HPDE6-E6E7 (cell line): ENCODE measurements around the gene KDM4F.
A peak's percentile ranks its signal among the peaks of the same experiment; 100 is the strongest.

Experiments used
- DNase-seq: peaks from one replicate; pipeline ENCODE4 v3.0.0; 2011; ENCODE audit warnings: missing footprints; ENCODE audit errors: extremely low spot score

Gene KDM4F

DNA sequence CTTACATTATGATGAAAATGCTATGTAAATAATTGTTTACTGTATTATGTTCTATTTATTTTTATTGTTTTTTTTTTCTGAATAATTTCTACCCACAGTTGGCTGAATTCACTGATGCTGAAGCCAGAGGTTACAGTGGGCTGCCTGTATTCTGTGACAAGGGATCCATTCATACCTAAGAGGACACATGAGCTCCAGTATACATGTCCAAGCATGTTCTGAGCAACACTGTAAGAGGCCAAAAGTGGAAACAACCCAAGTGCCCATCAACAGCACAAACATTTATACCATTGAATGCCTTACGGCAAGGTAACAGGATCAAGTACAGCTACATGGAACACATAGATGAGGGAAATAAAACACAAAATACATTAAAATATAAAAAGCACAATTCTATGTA is 16.1 kb downstream of the KDM4F start:
- no peak for DNase-seq

GRCh38 chr11:95066716-95067038 is 17.5 kb downstream of the KDM4F start, which contains the start of gene SRSF8:
Gene SRSF8, plus strand, starts transcription at chr11:95066919. Its CDS starts 308 bp downstream, at chr11:95067227.
- DNase-seq, result no peak

DNA sequence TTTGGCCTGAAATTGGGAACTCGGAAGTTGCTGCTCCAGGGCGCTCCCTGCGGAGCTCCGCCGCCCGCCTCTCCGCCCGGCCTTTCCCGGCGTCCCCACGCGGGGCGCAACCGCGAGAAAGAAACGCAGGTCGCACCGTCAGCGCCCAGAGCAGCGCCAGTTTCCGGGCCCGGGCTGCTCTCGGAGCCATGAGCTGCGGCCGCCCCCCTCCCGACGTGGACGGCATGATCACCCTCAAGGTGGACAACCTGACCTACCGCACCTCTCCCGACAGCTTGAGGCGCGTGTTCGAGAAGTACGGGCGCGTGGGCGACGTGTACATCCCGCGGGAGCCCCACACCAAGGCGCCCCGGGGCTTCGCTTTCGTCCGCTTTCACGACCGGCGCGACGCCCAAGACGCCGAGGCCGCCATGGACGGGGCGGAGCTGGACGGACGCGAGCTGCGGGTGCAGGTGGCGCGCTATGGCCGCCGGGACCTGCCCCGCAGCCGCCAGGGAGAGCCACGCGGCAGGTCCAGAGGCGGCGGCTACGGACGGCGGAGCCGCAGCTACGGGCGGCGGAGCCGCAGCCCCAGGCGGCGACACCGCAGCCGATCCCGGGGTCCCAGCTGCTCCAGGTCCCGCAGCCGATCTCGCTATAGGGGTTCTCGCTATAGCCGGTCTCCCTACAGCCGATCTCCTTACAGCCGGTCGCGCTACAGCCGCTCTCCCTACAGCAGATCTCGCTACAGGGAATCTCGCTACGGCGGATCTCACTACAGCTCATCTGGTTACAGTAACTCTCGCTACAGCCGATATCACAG is 18.0 kb downstream of the KDM4F start:
- peak; percentile 36 for DNase-seq

DNA sequence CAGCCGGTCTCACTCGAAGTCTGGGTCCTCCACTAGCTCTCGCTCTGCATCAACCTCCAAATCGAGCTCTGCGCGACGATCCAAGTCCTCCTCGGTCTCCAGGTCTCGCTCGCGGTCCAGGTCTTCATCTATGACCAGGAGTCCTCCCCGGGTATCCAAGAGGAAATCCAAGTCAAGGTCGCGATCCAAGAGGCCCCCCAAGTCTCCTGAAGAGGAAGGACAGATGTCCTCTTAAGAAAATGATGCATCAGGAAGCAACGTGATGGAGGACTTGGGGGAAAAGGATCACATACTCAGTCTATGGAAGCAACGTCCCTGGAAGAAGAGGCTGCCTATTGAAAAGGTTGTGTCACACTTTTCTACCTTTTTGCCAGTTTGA is 18.6 kb downstream of the KDM4F start:
- DNase-seq, result no peak

- DNase-seq, result peak; percentile 70
These were observed 19.3 kb downstream of the KDM4F start for GRCh38 chr11:95068549-95068948.

- DNase-seq, result no peak
These were observed 21.2 kb downstream of the KDM4F start for GRCh38 chr11:95070471-95070870.

DNA sequence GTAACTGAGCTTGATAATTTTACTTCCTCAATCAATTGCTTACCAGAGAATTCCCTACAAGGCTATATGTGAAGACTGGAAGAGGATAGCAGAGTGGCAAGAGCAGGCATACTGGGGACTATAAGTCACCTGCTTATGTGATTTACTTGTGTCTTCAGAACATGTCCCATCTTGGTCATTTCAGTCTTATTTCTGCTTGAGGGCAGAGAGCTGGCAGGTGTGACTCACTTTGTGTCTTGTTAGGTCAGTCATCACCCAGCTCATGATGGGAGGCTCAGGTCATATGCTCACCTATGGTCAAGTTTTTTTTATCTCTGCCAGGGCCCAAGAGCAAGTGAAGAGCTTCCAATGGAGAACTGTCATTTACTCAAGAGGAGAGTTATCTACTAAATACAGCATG is 23.7 kb downstream of the KDM4F start:
- DNase-seq, result no peak

GRCh38 chr11:95074792-95075563 is 25.8 kb downstream of the KDM4F start:
- no peak for DNase-seq

- no peak for DNase-seq
These were observed 27.2 kb downstream of the KDM4F start for GRCh38 chr11:95076416-95076815.

- DNase-seq, result no peak
These were observed 27.8 kb downstream of the KDM4F start for GRCh38 chr11:95076981-95077380.

- no peak for DNase-seq
These were observed 29.3 kb downstream of the KDM4F start for GRCh38 chr11:95078526-95078925.

DNA sequence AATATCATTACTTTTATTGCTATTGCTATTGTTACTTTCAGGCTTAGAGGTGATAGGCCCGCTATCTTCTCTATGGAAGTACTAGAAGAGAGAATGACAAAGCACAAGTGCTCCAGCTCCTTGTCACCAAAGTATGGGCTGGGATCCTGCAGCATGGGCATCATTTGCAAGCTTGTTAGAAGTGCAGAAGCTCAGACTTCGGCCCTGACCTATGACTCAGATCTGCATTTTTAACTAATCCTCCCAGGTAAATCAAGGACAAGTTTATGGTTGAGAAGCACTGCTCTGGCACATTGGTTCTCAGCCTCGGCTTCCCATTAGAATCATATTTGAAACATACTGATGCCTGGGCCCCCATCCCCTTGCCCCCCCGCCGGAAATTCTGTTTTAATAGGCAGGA is 31.8 kb downstream of the KDM4F start:
- DNase-seq, result no peak

DNA sequence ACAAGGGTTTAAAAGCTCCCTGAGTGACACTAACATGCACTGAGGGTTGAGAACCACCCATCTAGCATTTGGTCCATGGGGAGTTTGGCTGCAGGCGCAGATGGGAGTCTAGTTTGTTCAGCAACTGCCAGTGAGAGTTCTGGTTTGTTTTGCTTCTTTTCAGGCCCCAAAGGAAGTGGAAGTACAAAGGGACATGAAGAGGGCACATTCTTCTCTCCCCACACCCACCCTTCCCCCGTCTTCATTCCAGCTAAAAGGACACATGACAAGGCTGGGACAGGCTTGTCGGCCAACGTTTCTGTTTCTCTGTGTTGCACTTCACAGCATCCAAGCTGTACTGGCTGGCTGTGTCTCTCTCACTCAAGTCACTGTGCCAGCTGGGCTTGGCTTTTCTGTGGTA is 32.2 kb downstream of the KDM4F start:
- no peak for DNase-seq

GRCh38 chr11:95082576-95083001 is 33.4 kb downstream of the KDM4F start:
- no peak for DNase-seq

GRCh38 chr11:95084509-95084908 is 35.3 kb downstream of the KDM4F start:
- peak; percentile 65 for DNase-seq

GRCh38 chr11:95085117-95085816 is 36.0 kb downstream of the KDM4F start:
- no peak for DNase-seq

DNA sequence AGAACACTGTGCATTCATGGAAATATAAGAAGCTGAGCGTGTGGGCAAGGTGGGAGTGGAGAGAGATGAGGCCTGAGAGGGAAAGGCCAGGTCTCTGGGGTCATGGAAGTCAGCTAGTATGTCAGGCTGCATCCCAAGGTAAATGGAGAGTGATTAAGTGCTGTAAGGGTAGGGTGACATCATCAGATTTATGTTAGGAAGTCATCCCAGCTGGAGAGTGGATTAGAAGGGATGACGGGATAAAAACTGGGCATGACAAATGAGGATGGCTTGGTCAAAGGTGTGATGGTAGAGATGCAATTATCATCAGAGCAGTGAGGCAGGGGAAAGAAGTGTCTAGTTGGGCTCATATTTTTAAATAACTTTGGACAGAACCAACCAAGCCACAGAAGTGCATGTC is 36.9 kb downstream of the KDM4F start:
- DNase-seq, result no peak

GRCh38 chr11:95086836-95087570 is 37.8 kb downstream of the KDM4F start:
- DNase-seq, result no peak

- DNase-seq, result no peak
These were observed 39.9 kb downstream of the KDM4F start for GRCh38 chr11:95088946-95089619.

- DNase-seq, result peak; percentile 78
These were observed 40.7 kb downstream of the KDM4F start, which contains the start of gene ENDOD1 for GRCh38 chr11:95089620-95090542. Gene ENDOD1, plus strand, starts transcription at chr11:95089846. Its CDS starts 82 bp downstream, at chr11:95089928.
